HCT116 (cell line): ENCODE measurements around the gene ATM. TPM values are rescaled to one million over a fixed set of nuclear protein-coding genes. Genes with fewer than 3 reads are reported as not detected.

ENCODE experiments used
- ATAC-seq: fragments of 200-7000 bp; cut with Tn5 transposase; 2 replicates; pipeline ENCODE4 v1.9.1; 2020; ENCODE audit warnings: mild to moderate bottlenecking, moderate library complexity
- BruUV-seq: library from RNA; stranded (reverse); fragments of 400-500 nt; replicated peaks from 2 replicates; lab custom pipeline; 2021; lab: Mats Ljungman, UMichigan
- CTCF ChIA-PET: fragments of 300-600 bp; sonication (Branson Sonifier 250); formaldehyde crosslinking; loops from one replicate; lab custom pipeline; 2021; ENCODE audit warnings: antibody characterized with exemption; lab: Charles Lee
- POLR2A ChIA-PET: fragments of 300-600, 350-600 bp; sonication (Branson Sonifier 250); formaldehyde crosslinking; loops from one replicate; lab custom pipeline; 2021; ENCODE audit warnings: antibody characterized with exemption; lab: Charles Lee
- RAD21 ChIA-PET, 2 experiments: fragments of 300-600 bp; sonication (Branson Sonifier 250); formaldehyde crosslinking; loops; one replicate each; lab custom pipeline; 2023; ENCODE audit warnings: low total read pairs in 2 of 2; ENCODE audit not compliant: uncharacterized antibody in 2 of 2, unreplicated experiment in 2 of 2, low non-redundant PET in 1 of 2; lab: Charles Lee
- DNase-seq: peaks from one replicate; pipeline ENCODE4 v3.0.0-alpha.2; 2010; ENCODE audit warnings: low read depth, low spot score
- H2AFZ ChIP-seq: fragments of 200-600 bp; shearing (Covaris generic), sonication (generic); 2 replicates; pipeline ENCODE4 v1.6.1; 2017; ENCODE audit warnings: low read depth, mixed run types, mixed read lengths, antibody characterized with exemption, low read length; ENCODE audit not compliant: poor library complexity, severe bottlenecking
- H3K27ac ChIP-seq: 2 replicates; pipeline ENCODE4 v1.5.1; 2012; ENCODE audit warnings: low read depth, low read length
- H3K27me3 ChIP-seq: fragments of 200-600 bp; sonication (generic); 2 replicates; pipeline ENCODE4 v1.6.1; 2016; ENCODE audit warnings: mixed run types, low read length, mixed read lengths; ENCODE audit not compliant: insufficient read depth
- H3K36me3 ChIP-seq, 2 experiments: fragments of 200-500 bp in 1 of 2; fragments of 200-600 bp in 1 of 2; sonication (Bioruptor generic) in 1 of 2; sonication (generic) in 1 of 2; 2 replicates each; pipeline versions ENCODE4 v1.5.1 to v1.6.1; 2014 to 2016; ENCODE audit warnings: low read length in 2 of 2, inconsistent platforms in 1 of 2, mixed read lengths in 1 of 2, mixed run types in 1 of 2; ENCODE audit not compliant: insufficient read depth in 2 of 2, control insufficient read depth in 1 of 2
- H3K4me1 ChIP-seq, 2 experiments: fragments of 200-600 bp in 1 of 2; sonication (generic) in 1 of 2; 2 replicates each; pipeline versions ENCODE4 v1.5.1 to v1.6.1; 2012 to 2017; ENCODE audit warnings: low read length in 2 of 2, inconsistent platforms in 1 of 2, mild to moderate bottlenecking in 1 of 2, mixed read lengths in 1 of 2, mixed run types in 1 of 2, moderate library complexity in 1 of 2; ENCODE audit not compliant: insufficient read depth in 2 of 2, control insufficient read depth in 1 of 2
- H3K4me2 ChIP-seq: fragments of 200-600 bp; sonication (generic); 2 replicates; pipeline ENCODE4 v1.6.1; 2017; ENCODE audit warnings: mixed run types, low read length, mixed read lengths
- H3K4me3 ChIP-seq, 2 experiments: fragments of 200-600 bp in 1 of 2; sonication (generic) in 1 of 2; replicated peaks in 1 of 2; 2 replicates each; pipeline ENCODE4 v1.5.1; 2011 to 2016; ENCODE audit warnings: low read length in 2 of 2, control low read depth in 1 of 2, low read depth in 1 of 2, mild to moderate bottlenecking in 1 of 2, mixed read lengths in 1 of 2, mixed run types in 1 of 2
- H3K79me2 ChIP-seq: fragments of 200-600 bp; sonication (generic); 2 replicates; pipeline ENCODE4 v1.6.1; 2017; ENCODE audit warnings: mild to moderate bottlenecking, mixed run types, low read length, moderate library complexity, mixed read lengths; ENCODE audit not compliant: insufficient read depth
- H3K9ac ChIP-seq: fragments of 200-600 bp; sonication (generic); 2 replicates; pipeline ENCODE4 v1.6.1; 2016; ENCODE audit warnings: low read length, mixed read lengths
- H3K9me2 ChIP-seq: fragments of 200-600 bp; sonication (generic), shearing (Covaris generic); 2 replicates; pipeline ENCODE4 v1.6.1; 2017; ENCODE audit warnings: mixed run types, mild to moderate bottlenecking, moderate library complexity; ENCODE audit not compliant: insufficient read depth
- H3K9me3 ChIP-seq, 2 experiments: fragments of 200-500 bp in 1 of 2; fragments of 200-600 bp in 1 of 2; sonication (Bioruptor generic) in 1 of 2; sonication (generic) in 1 of 2; 2 replicates each; pipeline ENCODE4 v1.6.1; 2014 to 2017; ENCODE audit warnings: low read length in 2 of 2, mixed read lengths in 2 of 2, inconsistent platforms in 1 of 2, low read depth in 1 of 2, mild to moderate bottlenecking in 1 of 2, mixed run types in 1 of 2, moderate library complexity in 1 of 2; ENCODE audit not compliant: control insufficient read depth in 1 of 2, insufficient read depth in 1 of 2
- H4K20me1 ChIP-seq: fragments of 200-600 bp; sonication (generic), shearing (Covaris generic); 2 replicates; pipeline ENCODE4 v1.6.1; 2017; ENCODE audit warnings: mixed run types, mild to moderate bottlenecking, moderate library complexity; ENCODE audit not compliant: insufficient read depth
- CBX3 ChIP-seq: IDR thresholded peaks from 2 replicates; pipeline ENCODE4 v1.6.1; 2012; ENCODE audit warnings: low read depth
- CEBPB ChIP-seq: IDR thresholded peaks from 2 replicates; pipeline ENCODE4 v1.6.1; 2012; ENCODE audit warnings: low read depth
- CTCF ChIP-seq, 3 experiments: fragments of 200-600 bp in 1 of 3; sonication (generic) in 1 of 3; IDR thresholded peaks in 2 of 3; conservative IDR thresholded peaks in 1 of 3; 2 replicates each; pipeline ENCODE4 v1.5.1; 2012 to 2017; ENCODE audit warnings: low read depth in 2 of 3, low read length in 2 of 3, antibody characterized with exemption in 1 of 3, borderline replicate concordance in 1 of 3, control low read depth in 1 of 3, mild to moderate bottlenecking in 1 of 3, mixed read lengths in 1 of 3, mixed run types in 1 of 3, moderate library complexity in 1 of 3; ENCODE audit not compliant: insufficient read depth in 1 of 3
- JUND ChIP-seq: IDR thresholded peaks from 2 replicates; pipeline ENCODE4 v1.6.1; 2012
- POLR2A ChIP-seq: IDR thresholded peaks from 2 replicates; pipeline ENCODE4 v1.7.0; 2011; ENCODE audit warnings: borderline replicate concordance; ENCODE audit not compliant: insufficient read depth, insufficient read length; ENCODE audit errors: extremely low read depth
- POLR2AphosphoS5 ChIP-seq: IDR thresholded peaks from 2 replicates; pipeline ENCODE4 v1.6.1; 2011; ENCODE audit warnings: mild to moderate bottlenecking, low read depth, low read length, moderate library complexity
- intact Hi-C: fragments of 100-400 bp; cut with micrococcal nuclease; formaldehyde crosslinking; loops from 2 replicates; pipeline ENCODE4 v1.10.0; 2022
- total RNA-seq: library from RNA; stranded (reverse); gene quantifications from one replicate; pipeline ENCODE4 v1.2.1, GENCODE V29; 2021; ENCODE audit not compliant: unreplicated experiment
- TF ChIP-seq, protein P1 (sequence below): IDR thresholded peaks from 2 replicates; pipeline ENCODE4 v1.6.1; 2011; ENCODE audit warnings: mild to moderate bottlenecking, low read length, moderate library complexity; ENCODE audit not compliant: insufficient replicate concordance; ENCODE audit errors: extremely low read depth

ATM gene
- total RNA-seq, 1 experiment from 2014 or later = 32.2 TPM

- CTCF ChIA-PET = no interaction called here
- Histone ChIP-seq H3K4me2 (no peak overlapping the region), H3K9me3 (0 out of 4 replicates have a peak, but pooled peaks cover 0 to 5% of the 10 kb centered on the region in 2 experiments), H3K79me2 (peaks cover 76% of the 10 kb centered on the region), H3K27ac (no peak overlapping the region), H3K4me1 (peaks cover 0 to 8% of the 10 kb centered on the region in 2 experiments; a peak in 1 of 4 replicates), H4K20me1 (no peaks in the 10 kb centered on the region), H3K36me3 (peaks cover 8 to 31% of the 10 kb centered on the region in 2 experiments; a peak in 3 of 4 replicates), H3K9me2 (no peaks in the 10 kb centered on the region), H3K4me3 (no peak overlapping the region), H2AFZ (no peak overlapping the region), H3K9ac (no peak overlapping the region), H3K27me3 (no peaks in the 10 kb centered on the region)
- TF ChIP-seq CBX3 = no peak
- no peak for TF ChIP-seq JUND
- TF ChIP-seq CTCF (IDR thresholded peaks at IDR 0.05 in 2 of 3, conservative IDR thresholded peaks at IDR 0.05 in 1 of 3; ENCODE audit: borderline replicate concordance in 1 of 3, insufficient read depth in 1 of 3, low read depth in 2 of 3, low read length in 2 of 3) = no peak
- TF ChIP-seq POLR2AphosphoS5 = no peak
- no peak for TF ChIP-seq POLR2A
- TF ChIP-seq CEBPB = no peak
- TF ChIP-seq, protein P1, sequence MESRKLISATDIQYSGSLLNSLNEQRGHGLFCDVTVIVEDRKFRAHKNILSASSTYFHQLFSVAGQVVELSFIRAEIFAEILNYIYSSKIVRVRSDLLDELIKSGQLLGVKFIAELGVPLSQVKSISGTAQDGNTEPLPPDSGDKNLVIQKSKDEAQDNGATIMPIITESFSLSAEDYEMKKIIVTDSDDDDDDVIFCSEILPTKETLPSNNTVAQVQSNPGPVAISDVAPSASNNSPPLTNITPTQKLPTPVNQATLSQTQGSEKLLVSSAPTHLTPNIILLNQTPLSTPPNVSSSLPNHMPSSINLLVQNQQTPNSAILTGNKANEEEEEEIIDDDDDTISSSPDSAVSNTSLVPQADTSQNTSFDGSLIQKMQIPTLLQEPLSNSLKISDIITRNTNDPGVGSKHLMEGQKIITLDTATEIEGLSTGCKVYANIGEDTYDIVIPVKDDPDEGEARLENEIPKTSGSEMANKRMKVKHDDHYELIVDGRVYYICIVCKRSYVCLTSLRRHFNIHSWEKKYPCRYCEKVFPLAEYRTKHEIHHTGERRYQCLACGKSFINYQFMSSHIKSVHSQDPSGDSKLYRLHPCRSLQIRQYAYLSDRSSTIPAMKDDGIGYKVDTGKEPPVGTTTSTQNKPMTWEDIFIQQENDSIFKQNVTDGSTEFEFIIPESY = no peak
- POLR2A ChIA-PET = no interaction called here
- RAD21 ChIA-PET = no interaction called here
- BruUV-seq = no TSS peak
- intact Hi-C loops = no loop called here
- DNase-seq (no peak), ATAC-seq (no peak)
Observed at GRCh38 chr11:108204929-108205499, 17.9 kb upstream of the ATM start.
